GM12865 (cell line): Measurements from ENCODE around the gene CLCN6.

Source experiments
- DNase-seq: peaks from one replicate; pipeline ENCODE4 v3.0.0; 2010; ENCODE audit warnings: low read depth
- H3K4me3 ChIP-seq: 2 replicates; pipeline ENCODE4 v1.5.1; 2011; ENCODE audit warnings: mild to moderate bottlenecking, low read depth, low read length, control low read depth
- TF ChIP-seq, protein P1 (sequence below): IDR thresholded peaks from 2 replicates; pipeline ENCODE4 v1.5.1; 2011; ENCODE audit warnings: low read length, control low read depth, low read depth, inconsistent platforms; ENCODE audit not compliant: insufficient read depth; ENCODE audit errors: missing control alignments

CLCN6 gene

DNA sequence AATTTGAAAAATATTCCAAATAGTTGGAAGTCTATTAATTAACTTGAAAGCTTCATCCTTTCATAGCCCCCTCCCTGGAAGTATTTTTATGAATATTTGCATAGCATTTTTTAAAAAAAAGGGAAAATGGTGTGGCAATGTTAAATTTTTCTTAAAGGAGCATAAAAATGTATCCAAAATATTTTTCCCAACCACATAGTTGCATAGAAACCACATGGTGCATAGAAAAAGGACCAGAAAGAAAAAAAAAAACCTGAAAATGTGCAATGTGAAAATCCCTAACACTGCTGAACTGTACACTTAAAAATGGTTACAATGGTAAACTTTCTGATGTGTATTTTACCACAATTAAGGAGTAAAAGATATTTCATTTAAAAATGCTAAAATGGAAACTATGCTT is 36.0 kb upstream of the CLCN6 start:
- TF ChIP-seq, protein P1, sequence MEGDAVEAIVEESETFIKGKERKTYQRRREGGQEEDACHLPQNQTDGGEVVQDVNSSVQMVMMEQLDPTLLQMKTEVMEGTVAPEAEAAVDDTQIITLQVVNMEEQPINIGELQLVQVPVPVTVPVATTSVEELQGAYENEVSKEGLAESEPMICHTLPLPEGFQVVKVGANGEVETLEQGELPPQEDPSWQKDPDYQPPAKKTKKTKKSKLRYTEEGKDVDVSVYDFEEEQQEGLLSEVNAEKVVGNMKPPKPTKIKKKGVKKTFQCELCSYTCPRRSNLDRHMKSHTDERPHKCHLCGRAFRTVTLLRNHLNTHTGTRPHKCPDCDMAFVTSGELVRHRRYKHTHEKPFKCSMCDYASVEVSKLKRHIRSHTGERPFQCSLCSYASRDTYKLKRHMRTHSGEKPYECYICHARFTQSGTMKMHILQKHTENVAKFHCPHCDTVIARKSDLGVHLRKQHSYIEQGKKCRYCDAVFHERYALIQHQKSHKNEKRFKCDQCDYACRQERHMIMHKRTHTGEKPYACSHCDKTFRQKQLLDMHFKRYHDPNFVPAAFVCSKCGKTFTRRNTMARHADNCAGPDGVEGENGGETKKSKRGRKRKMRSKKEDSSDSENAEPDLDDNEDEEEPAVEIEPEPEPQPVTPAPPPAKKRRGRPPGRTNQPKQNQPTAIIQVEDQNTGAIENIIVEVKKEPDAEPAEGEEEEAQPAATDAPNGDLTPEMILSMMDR: no peak
- no peak for DNase-seq
- H3K4me3 ChIP-seq: no peak overlapping the region

DNA sequence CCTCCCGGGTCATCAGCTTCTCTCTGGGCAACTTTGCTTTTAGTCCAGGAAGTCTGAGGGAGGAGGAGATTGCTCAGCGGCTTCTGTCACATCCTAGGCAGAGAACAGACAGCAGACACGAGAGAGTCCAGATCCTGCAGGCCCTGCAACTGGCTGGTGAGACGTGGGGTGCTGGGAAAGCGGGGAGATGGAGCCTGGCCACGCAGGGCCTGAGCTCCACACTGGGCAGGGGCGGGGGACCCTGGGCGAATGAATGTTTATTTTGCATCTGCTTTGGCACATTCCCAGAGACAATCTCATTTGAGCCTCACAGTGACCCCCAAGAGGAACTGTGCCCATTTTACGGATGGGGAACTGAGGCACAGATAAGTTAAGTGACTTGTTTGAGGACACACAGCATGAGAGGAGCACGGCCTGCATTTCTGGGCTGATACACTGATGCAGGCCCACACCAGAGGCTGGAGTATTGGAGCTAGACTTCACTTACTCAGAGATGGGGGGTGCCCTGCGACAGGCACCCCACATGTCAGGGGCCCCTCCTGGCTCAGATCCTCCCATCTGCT is 34.4 kb upstream of the CLCN6 start:
- TF ChIP-seq, protein P1: no peak
- no peak for DNase-seq
- no peak overlapping the region for H3K4me3 ChIP-seq

DNA sequence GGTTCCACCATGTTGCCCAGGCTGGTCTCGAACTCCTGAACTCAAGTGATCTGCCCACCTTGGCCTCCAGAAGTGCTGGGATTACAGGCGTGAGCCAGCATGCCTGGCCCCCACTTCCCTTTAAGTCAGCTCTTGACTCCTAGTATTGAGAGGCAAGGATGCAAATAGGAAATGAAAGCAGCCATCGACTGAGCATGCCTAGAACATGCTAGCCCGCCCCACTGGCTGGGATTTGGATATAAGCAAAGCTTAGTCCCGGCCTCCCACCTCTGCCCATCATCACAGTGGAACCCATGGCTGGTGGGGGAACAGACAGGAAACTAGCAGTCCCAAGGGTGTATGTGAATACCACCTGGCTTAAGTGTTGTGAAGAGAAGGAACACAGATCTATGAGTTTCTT is 33.5 kb upstream of the CLCN6 start:
- DNase-seq: peak; percentile 24
- no peak overlapping the region for H3K4me3 ChIP-seq
- TF ChIP-seq, protein P1: no peak

DNA sequence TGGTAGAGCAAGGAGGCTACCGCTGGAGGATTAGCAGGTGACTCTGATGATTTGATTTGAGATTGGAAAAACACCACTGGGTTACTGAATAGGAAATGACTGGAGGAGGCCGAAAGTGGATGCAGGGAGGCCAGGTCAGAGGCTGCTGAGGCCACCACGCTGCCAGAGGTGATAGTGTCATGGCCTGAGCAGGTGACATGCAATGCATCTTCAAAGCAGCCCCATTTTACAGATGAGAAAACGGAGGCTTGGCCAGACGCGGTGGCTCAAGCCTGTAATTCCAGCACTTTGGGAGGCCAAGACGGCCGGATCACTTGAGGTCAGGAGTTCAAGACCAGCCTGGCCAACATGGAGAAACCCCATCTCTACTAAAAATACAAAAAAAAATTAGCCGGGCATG is 31.2 kb upstream of the CLCN6 start:
- DNase-seq: no peak
- TF ChIP-seq, protein P1: no peak
- no peak overlapping the region for H3K4me3 ChIP-seq

DNA sequence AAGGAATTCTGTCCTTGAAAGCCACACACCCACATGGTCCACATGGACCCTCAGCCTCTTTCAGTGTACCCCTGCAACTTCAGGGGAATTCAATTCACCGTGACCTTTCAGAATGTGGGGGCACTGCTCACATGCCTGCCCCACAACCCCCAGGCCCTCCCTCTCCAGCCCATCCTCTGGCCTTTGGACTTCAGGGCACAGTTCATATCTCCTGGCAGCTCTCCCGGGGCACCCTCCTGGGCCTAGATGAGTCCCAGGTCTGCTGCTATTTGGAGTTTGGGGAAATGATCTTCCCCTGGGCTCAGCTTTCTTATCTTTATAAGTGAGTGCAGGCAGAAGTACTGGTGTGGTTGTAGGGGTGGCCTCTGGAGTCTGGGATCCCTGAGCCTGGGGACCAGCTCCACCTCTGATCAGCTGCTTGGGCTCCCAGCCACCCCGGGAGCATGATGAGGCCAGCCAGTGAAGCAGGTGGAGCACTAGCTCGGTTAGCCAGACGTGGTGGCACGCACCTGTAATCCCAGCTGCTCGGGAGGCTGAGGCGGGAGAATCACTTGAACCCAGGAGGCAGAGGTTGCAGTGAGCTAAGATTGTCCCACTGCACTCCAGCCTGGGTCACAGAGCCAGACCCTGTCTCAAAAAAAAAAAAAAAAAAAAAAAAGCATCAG is 28.2 kb upstream of the CLCN6 start:
- no peak for DNase-seq
- TF ChIP-seq, protein P1: no peak
- H3K4me3 ChIP-seq: no peak overlapping the region

DNA sequence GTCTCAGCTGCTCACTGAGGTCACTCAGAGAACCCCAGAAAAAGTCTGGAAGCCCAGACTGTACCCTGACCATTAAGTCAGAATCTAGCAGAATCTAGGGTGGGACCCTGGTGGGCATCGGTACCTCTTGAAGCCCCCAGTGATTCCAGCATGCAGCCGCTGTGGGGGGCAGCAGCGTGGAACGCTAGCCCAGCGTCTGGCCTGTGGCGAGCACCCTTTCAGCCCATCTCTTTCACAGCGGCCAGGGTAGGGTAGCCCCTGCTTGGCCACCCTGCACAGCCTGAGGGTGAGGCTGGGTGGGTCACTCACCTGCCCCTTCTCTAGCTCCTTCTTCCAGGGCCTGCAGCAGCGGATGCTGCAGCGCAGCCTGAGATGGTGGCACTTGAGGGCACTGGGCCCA is 27.7 kb upstream of the CLCN6 start:
- no peak overlapping the region for H3K4me3 ChIP-seq
- TF ChIP-seq, protein P1: no peak
- DNase-seq: no peak
